ENCODE measurements around the gene TMEM30B. TPM values are rescaled to one million over a fixed set of nuclear protein-coding genes. Genes with fewer than 3 reads are reported as not detected.
"Not testable (repeated sequence)": the region's sequence is repeated elsewhere in the genome, so short reads cannot be mapped to it uniquely, and the experiment has no call there.

The TMEM30B gene
- total and polyA plus RNA-seq, 5 donors from 2014 or later = 2.1 to 4.8 (median 2.4) TPM

GRCh38 chr14:61323970-61324369 lies 42.8 kb upstream of the TMEM30B start:
- peaks cover 35% of the 10 kb centered on the region for H3K36me3 Mint-ChIP-seq
- peaks cover 28 to 48% (median 36%) of the 10 kb centered on the region in 4 donors for H3K4me1 Mint-ChIP-seq

DNA sequence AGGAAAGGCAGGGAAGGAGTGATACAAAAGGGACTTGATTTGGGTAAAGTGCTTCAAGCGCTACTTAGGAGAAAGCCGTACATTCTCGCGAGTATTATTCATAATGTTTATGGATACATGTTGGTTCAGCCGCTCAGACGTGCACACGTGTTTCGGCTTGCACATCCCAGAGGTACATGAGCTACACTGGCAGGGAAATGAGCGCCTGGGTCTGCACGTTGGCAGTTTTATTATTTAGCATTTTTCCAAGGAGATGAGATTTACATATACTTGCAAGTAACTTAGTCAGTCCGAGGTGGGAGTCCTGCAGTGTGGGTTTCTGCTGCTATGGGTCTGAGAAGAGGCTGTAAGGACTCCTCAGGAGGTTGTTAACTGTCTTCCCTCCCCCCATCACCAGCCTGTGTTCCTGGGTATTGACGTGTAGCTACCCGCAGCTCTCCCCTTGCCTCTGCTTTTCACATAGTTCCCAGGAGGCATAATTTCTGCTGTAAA lies 41.7 kb upstream of the TMEM30B start:
- Mint-ChIP-seq H3K36me3 (peaks cover 31% of the 10 kb centered on the region), H3K27ac (peak overlapping the region; percentile 93 to 98 (median 97))
- peak in 2 of 3 donors; percentile 61 to 73 for DNase-seq

More at GRCh38 chr14:61323970-61324369, 42.8 kb upstream of the TMEM30B start:
- peaks cover 50% of the 10 kb centered on the region for H3K4me1 ChIP-seq (ENCODE audit: control insufficient read depth, insufficient read depth, low read length, poor library complexity, severe bottlenecking)
- Mint-ChIP-seq H3K4me3 (peak overlapping the region in 3 of 4 donors; percentile 97 to 100 (median 97)), H3K9me3 (peaks cover 0 to 5% (median 0%) of the 10 kb centered on the region in 7 donors), H3K27me3 (no peaks in the 10 kb centered on the region), H3K27ac (peak overlapping the region; percentile 93 to 98 (median 97))
- peaks cover 4% of the 10 kb centered on the region for H3K36me3 ChIP-seq (ENCODE audit: control insufficient read depth, insufficient read depth, low read length)
- peak overlapping the region; percentile 99 for H3K4me3 ChIP-seq (ENCODE audit: low read depth, low read length)
- H3K9me3 ChIP-seq (ENCODE audit: control insufficient read depth in 2 of 2, low read length in 2 of 2) = no peaks in the 10 kb centered on the region
- no peak for DNase-seq
- peak overlapping the region; percentile 95 for H3K27ac ChIP-seq (ENCODE audit: insufficient read depth, low read length, poor library complexity, severe bottlenecking)
- no peaks in the 10 kb centered on the region for H3K27me3 ChIP-seq (ENCODE audit: control insufficient read depth, insufficient read depth, low read length)
- ATAC-seq (ENCODE audit: low read depth in 2 of 2) = no peak

DNA sequence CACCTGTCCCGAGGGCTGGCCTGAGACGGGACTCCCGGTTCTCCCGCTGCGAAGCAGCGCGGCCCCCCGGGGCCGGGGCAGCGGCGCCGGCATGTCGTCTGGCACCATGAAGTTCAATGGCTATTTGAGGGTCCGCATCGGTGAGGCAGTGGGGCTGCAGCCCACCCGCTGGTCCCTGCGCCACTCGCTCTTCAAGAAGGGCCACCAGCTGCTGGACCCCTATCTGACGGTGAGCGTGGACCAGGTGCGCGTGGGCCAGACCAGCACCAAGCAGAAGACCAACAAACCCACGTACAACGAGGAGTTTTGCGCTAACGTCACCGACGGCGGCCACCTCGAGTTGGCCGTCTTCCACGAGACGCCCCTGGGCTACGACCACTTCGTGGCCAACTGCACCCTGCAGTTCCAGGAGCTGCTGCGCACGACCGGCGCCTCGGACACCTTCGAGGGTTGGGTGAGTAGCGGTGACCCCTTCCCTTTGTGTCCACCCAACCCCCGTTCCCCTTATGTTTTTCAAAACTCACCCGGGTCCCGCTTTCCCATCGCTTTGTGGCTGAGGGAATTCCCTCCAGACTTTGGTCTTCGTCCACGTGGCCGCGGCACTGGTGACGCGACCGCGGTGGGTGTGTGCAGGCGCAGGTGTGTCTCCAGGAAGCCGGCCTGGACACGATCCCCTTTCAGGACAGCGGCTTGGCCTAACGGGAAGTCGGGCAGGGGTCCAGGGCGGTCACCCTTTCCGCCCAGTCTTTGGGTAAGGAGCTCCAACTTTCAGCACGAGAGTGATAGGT lies 41.1 kb upstream of the TMEM30B start:
- peak overlapping the region; percentile 93 to 98 (median 97) for H3K27ac Mint-ChIP-seq
- H3K9me3 ChIP-seq (ENCODE audit: control insufficient read depth in 2 of 2, low read length in 2 of 2) = no peaks in the 10 kb centered on the region
- H3K4me1 ChIP-seq (ENCODE audit: control insufficient read depth, insufficient read depth, low read length, poor library complexity, severe bottlenecking) = peaks cover 34% of the 10 kb centered on the region
- H3K36me3 ChIP-seq (ENCODE audit: control insufficient read depth, insufficient read depth, low read length) = peaks cover 4% of the 10 kb centered on the region
- peaks cover 19 to 33% (median 23%) of the 10 kb centered on the region in 4 donors for H3K4me1 Mint-ChIP-seq
- H3K27me3 ChIP-seq (ENCODE audit: control insufficient read depth, insufficient read depth, low read length) = no peaks in the 10 kb centered on the region
- H3K27ac ChIP-seq (ENCODE audit: insufficient read depth, low read length, poor library complexity, severe bottlenecking) = peak overlapping the region; percentile 95
- H3K27me3 Mint-ChIP-seq = no peaks in the 10 kb centered on the region
- H3K4me3 Mint-ChIP-seq = peak overlapping the region in 3 of 4 donors; percentile 97 to 100 (median 97)
- H3K36me3 Mint-ChIP-seq = peaks cover 27% of the 10 kb centered on the region
- H3K9me3 Mint-ChIP-seq = peaks cover 0 to 5% (median 0%) of the 10 kb centered on the region in 7 donors
- peak in 1 of 3 donors; percentile 47 for DNase-seq
- peak overlapping the region; percentile 99 for H3K4me3 ChIP-seq (ENCODE audit: low read depth, low read length)
- ATAC-seq (ENCODE audit: low read depth in 2 of 2) = no peak

More for the DNA sequence above, 41.7 kb upstream of the TMEM30B start:
- Histone ChIP-seq H3K4me3 (ENCODE audit: low read depth, low read length) (peak overlapping the region; percentile 99), H3K4me1 (ENCODE audit: control insufficient read depth, insufficient read depth, low read length, poor library complexity, severe bottlenecking) (peaks cover 40% of the 10 kb centered on the region), H3K9me3 (ENCODE audit: control insufficient read depth in 2 of 2, low read length in 2 of 2) (no peaks in the 10 kb centered on the region), H3K27me3 (ENCODE audit: control insufficient read depth, insufficient read depth, low read length) (no peaks in the 10 kb centered on the region), H3K27ac (ENCODE audit: insufficient read depth, low read length, poor library complexity, severe bottlenecking) (peak overlapping the region; percentile 95), H3K36me3 (ENCODE audit: control insufficient read depth, insufficient read depth, low read length) (peaks cover 4% of the 10 kb centered on the region)
- H3K4me1 Mint-ChIP-seq = peaks cover 23 to 39% (median 28%) of the 10 kb centered on the region in 4 donors
- H3K9me3 Mint-ChIP-seq = peaks cover 0 to 5% (median 0%) of the 10 kb centered on the region in 7 donors
- peak; percentile 24 to 36 for ATAC-seq (ENCODE audit: low read depth in 2 of 2)
- peak overlapping the region in 3 of 4 donors; percentile 97 to 100 (median 97) for H3K4me3 Mint-ChIP-seq
- H3K27me3 Mint-ChIP-seq = no peaks in the 10 kb centered on the region

DNA sequence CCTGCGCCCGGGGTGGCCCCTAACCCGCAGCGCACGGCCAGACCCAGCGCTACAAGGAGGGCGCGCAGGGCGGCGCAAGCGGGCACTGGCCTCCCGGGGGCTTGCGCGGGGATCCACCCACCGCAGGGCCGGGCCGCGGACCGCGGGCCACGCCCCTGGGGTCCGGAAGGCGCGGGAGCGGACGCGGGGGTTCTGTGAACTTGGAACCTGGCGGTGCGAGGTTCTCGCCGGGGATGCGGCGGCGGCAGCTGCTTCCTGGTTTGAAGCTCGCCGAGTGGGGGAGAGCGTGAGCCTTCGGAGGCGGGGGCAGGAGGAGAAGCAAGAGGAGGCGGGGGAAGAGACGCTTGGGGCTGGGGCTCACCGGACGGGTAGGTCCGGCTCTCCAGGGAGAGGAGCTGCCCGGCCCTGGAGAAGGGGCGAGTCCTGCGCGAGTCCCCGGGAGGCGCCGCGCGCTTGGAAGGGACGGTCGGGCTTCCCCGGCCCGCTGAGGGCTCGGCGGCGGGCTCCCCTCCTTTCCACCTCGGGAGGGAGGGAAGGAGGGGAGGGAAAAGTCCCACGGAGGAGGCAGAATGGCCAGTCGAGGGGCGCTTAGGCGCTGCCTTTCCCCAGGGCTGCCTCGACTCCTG lies 40.4 kb upstream of the TMEM30B start, which contains the start of gene PRKCH:
Gene PRKCH (plus strand): TSS at position 195 of the 626 bp plus-strand sequence. CDS start 523 bp downstream, outside the sequence.
- peaks cover 0 to 5% (median 0%) of the 10 kb centered on the region in 7 donors for H3K9me3 Mint-ChIP-seq
- peak within 1 kb of the TSS; percentile 95 for H3K27ac ChIP-seq (ENCODE audit: insufficient read depth, low read length, poor library complexity, severe bottlenecking)

GRCh38 chr14:61320806-61321384 lies 39.8 kb upstream of the TMEM30B start:
- H3K4me3 ChIP-seq (ENCODE audit: low read depth, low read length) = no peak overlapping the region
- no peaks in the 10 kb centered on the region for H3K9me3 ChIP-seq (ENCODE audit: control insufficient read depth in 2 of 2, low read length in 2 of 2)
- no peaks in the 10 kb centered on the region for H3K27me3 ChIP-seq (ENCODE audit: control insufficient read depth, insufficient read depth, low read length)
- peak overlapping the region in 2 of 4 donors; percentile 83 to 97 for H3K4me3 Mint-ChIP-seq
- H3K9me3 Mint-ChIP-seq = peaks cover 0 to 5% (median 0%) of the 10 kb centered on the region in 7 donors
- H3K4me1 ChIP-seq (ENCODE audit: control insufficient read depth, insufficient read depth, low read length, poor library complexity, severe bottlenecking) = peaks cover 21% of the 10 kb centered on the region
- H3K4me1 Mint-ChIP-seq = peaks cover 8 to 21% (median 12%) of the 10 kb centered on the region in 4 donors
- H3K27ac ChIP-seq (ENCODE audit: insufficient read depth, low read length, poor library complexity, severe bottlenecking) = peak overlapping the region; percentile 95
- no peak for ATAC-seq (ENCODE audit: low read depth in 2 of 2)
- no peaks in the 10 kb centered on the region for H3K27me3 Mint-ChIP-seq
- H3K36me3 Mint-ChIP-seq = peaks cover 17% of the 10 kb centered on the region
- peak overlapping the region in 2 of 3 donors; percentile 85 to 93 for H3K27ac Mint-ChIP-seq
- H3K36me3 ChIP-seq (ENCODE audit: control insufficient read depth, insufficient read depth, low read length) = peaks cover 3% of the 10 kb centered on the region
- no peak for DNase-seq

More for the DNA sequence above, 40.4 kb upstream of the TMEM30B start, which contains the start of gene PRKCH:
- H3K36me3 ChIP-seq (ENCODE audit: control insufficient read depth, insufficient read depth, low read length) = peaks cover 4% of the 10 kb centered on the region
- DNase-seq = peak; percentile 83 to 94 (median 84)
- peak; percentile 80 to 83 for ATAC-seq (ENCODE audit: low read depth in 2 of 2)
- Mint-ChIP-seq H3K27me3 (no peaks in the 10 kb centered on the region), H3K36me3 (peaks cover 22% of the 10 kb centered on the region), H3K27ac (peak within 1 kb of the TSS; percentile 93 to 98 (median 97)), H3K4me1 (peaks cover 14 to 27% (median 17%) of the 10 kb centered on the region in 4 donors), H3K4me3 (peak within 1 kb of the TSS in 3 of 4 donors; percentile 97 to 100 (median 97))
- peaks cover 27% of the 10 kb centered on the region for H3K4me1 ChIP-seq (ENCODE audit: control insufficient read depth, insufficient read depth, low read length, poor library complexity, severe bottlenecking)
- peak within 1 kb of the TSS; percentile 99 for H3K4me3 ChIP-seq (ENCODE audit: low read depth, low read length)
- no peaks in the 10 kb centered on the region for H3K27me3 ChIP-seq (ENCODE audit: control insufficient read depth, insufficient read depth, low read length)
- H3K9me3 ChIP-seq (ENCODE audit: control insufficient read depth in 2 of 2, low read length in 2 of 2) = no peaks in the 10 kb centered on the region

DNA sequence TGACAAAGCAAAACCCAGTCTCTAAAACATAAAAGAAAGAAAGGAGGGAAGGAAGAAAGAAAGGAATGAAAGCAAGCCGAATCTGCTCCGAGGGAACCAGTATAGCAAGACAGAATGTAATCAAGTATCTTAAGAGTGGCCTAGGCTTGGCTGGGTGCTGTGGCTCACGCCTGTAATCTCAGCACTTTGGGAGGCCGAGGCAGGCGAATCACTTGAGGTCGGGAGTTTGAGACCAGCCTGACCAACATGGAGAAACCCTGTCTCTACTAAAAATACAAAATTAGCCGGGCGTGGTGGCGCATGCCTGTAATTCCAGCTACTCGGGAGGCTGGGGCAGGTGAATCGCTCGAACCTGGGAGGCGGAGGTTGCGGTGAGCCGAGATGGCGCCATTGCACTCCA lies 39.0 kb upstream of the TMEM30B start:
- peaks cover 21% of the 10 kb centered on the region for H3K4me1 ChIP-seq (ENCODE audit: control insufficient read depth, insufficient read depth, low read length, poor library complexity, severe bottlenecking)
- ATAC-seq (ENCODE audit: low read depth in 2 of 2); H3K36me3 ChIP-seq (ENCODE audit: control insufficient read depth, insufficient read depth, low read length); DNase-seq; H3K4me3 Mint-ChIP-seq; H3K27ac Mint-ChIP-seq; H3K9me3 Mint-ChIP-seq; H3K27me3 ChIP-seq (ENCODE audit: control insufficient read depth, insufficient read depth, low read length); H3K4me3 ChIP-seq (ENCODE audit: low read depth, low read length); H3K27ac ChIP-seq (ENCODE audit: insufficient read depth, low read length, poor library complexity, severe bottlenecking); H3K9me3 ChIP-seq (ENCODE audit: control insufficient read depth in 2 of 2, low read length in 2 of 2); H3K27me3 Mint-ChIP-seq: not testable (repeated sequence)
- Mint-ChIP-seq H3K4me1 (peaks cover 4 to 15% (median 7%) of the 10 kb centered on the region in 4 donors), H3K36me3 (peaks cover 13% of the 10 kb centered on the region)

DNA sequence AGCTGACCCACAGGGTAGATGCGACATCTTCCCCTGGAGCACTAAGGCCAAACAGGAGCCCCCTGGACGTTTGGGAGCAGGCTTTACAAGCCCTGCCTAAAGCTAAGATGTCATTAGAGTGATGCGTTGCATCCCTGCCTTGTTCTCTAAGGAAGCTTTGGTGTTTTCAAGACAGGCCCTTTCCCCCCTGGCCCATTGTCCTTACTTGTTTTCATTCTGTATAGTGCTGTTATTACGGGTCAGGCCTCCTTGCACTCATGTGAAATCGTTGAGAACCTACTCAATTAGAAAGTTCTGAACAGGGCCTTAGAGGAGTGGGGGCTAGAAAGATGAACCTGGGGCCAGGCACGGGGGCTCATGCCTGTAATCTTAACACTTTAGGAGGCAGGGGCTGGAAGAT lies 38.6 kb upstream of the TMEM30B start:
- no peak overlapping the region for H3K4me3 Mint-ChIP-seq
- H3K27ac Mint-ChIP-seq = no peak overlapping the region
- H3K4me1 Mint-ChIP-seq = peaks cover 0 to 10% (median 2%) of the 10 kb centered on the region in 4 donors
- no peak overlapping the region for H3K27ac ChIP-seq (ENCODE audit: insufficient read depth, low read length, poor library complexity, severe bottlenecking)
- ATAC-seq (ENCODE audit: low read depth in 2 of 2) (no peak), DNase-seq (no peak)
- no peaks in the 10 kb centered on the region for H3K9me3 ChIP-seq (ENCODE audit: control insufficient read depth in 2 of 2, low read length in 2 of 2)
- H3K9me3 Mint-ChIP-seq = peaks cover 0 to 5% (median 1%) of the 10 kb centered on the region in 7 donors
- no peaks in the 10 kb centered on the region for H3K36me3 ChIP-seq (ENCODE audit: control insufficient read depth, insufficient read depth, low read length)
- peaks cover 19% of the 10 kb centered on the region for H3K4me1 ChIP-seq (ENCODE audit: control insufficient read depth, insufficient read depth, low read length, poor library complexity, severe bottlenecking)
- H3K36me3 Mint-ChIP-seq = peaks cover 13% of the 10 kb centered on the region
- no peak overlapping the region for H3K4me3 ChIP-seq (ENCODE audit: low read depth, low read length)
- H3K27me3 ChIP-seq (ENCODE audit: control insufficient read depth, insufficient read depth, low read length) = no peaks in the 10 kb centered on the region
- no peaks in the 10 kb centered on the region for H3K27me3 Mint-ChIP-seq

Measured in CD4-positive, CD25-positive, alpha-beta regulatory T cell (primary cell).